Measurements from ENCODE around the gene SLC35A5. TPM values are rescaled to one million over a fixed set of nuclear protein-coding genes. Genes with fewer than 3 reads are reported as not detected.

SLC35A5 gene
- total and polyA plus RNA-seq, 2 of the 4 experiments (the other 2 are of a cell fraction), result 19.5 to 25.6 TPM

- TF ChIP-seq MAZ (IDR thresholded peaks at IDR 0.05; ENCODE audit: borderline replicate concordance, low read depth, low read length), result no peak
- TF ChIP-seq CTCF (conservative IDR thresholded peaks at IDR 0.05; ENCODE audit: low read depth, low read length), result no peak
- no peak for TF ChIP-seq USF2 (IDR thresholded peaks at IDR 0.05; ENCODE audit: low read depth, low read length)
- TF ChIP-seq FOS (IDR thresholded peaks at IDR 0.05; ENCODE audit: low read depth, low read length), result no peak
- no peak for TF ChIP-seq CHD1 (IDR thresholded peaks at IDR 0.05; ENCODE audit: low read depth, low read length)
- no peak for TF ChIP-seq RAD21 (IDR thresholded peaks at IDR 0.05; ENCODE audit: low read length)
- no peak for TF ChIP-seq SMC3 (IDR thresholded peaks at IDR 0.05; ENCODE audit: low read depth, low read length)
- TF ChIP-seq RFX5 (IDR thresholded peaks at IDR 0.05; ENCODE audit: low read depth, low read length), result no peak
- ChIA-PET POLR2A (ENCODE audit: unreplicated experiment) (no interaction called here), CTCF (no interaction called here)
- no peaks in the 10 kb centered on the region for H3K27me3 ChIP-seq (ENCODE audit: control insufficient read depth, insufficient read depth, low read length)
- H3K79me1 ChIP-seq (ENCODE audit: low read depth in 1 of 2, low read length in 2 of 2), result peaks cover 0 to 3% of the 10 kb centered on the region in 2 experiments; a peak in 1 of 4 replicates
- no peak for ATAC-seq (ENCODE audit: low read depth)
- in situ Hi-C loops (cut with MboI; ENCODE audit: low sequenced_read_pairs) (no loop called here), intact Hi-C loops (cut with micrococcal nuclease) (no loop called here), dilution Hi-C loops (cut with HindIII; ENCODE audit: low sequenced_read_pairs, unreplicated experiment) (no loop called here)
- no peak overlapping the region for H3K4ac ChIP-seq (ENCODE audit: low read depth, low read length)
- no peak overlapping the region for H2AK5ac ChIP-seq (ENCODE audit: low read depth, low read length)
- H3K9me3 ChIP-seq (ENCODE audit: control insufficient read depth, insufficient read depth, low read length), result no peaks in the 10 kb centered on the region
- no peak overlapping the region for H3K14ac ChIP-seq (replicated peaks; ENCODE audit: low read depth, low read length)
- H2BK20ac ChIP-seq (ENCODE audit: low read depth, low read length), result no peak overlapping the region
- 100% methylated on average over 1 of the region's 1 CpG; no CpG with 5 or more reads in 1 of the 2 experiments for WGBS, 2 experiments (ENCODE audit: extremely low coverage in 2 of 2, insufficient read length in 1 of 2)
- H3K4me3 ChIP-seq (ENCODE audit: insufficient read depth, low read depth, low read length), result no peak overlapping the region
- H3K18ac ChIP-seq (ENCODE audit: low read depth, low read length), result no peak overlapping the region
- no peak overlapping the region for H2AFZ ChIP-seq (replicated peaks; ENCODE audit: low read length, poor library complexity)
- H3K4me1 ChIP-seq (ENCODE audit: control insufficient read depth, insufficient read depth, low read length), result no peaks in the 10 kb centered on the region
- H3K27ac ChIP-seq (ENCODE audit: insufficient read depth, low read length), result no peak overlapping the region
- H3K9ac ChIP-seq (ENCODE audit: low read depth, low read length), result no peak overlapping the region
- no peak overlapping the region for H4K8ac ChIP-seq (ENCODE audit: low read depth in 2 of 2, low read length in 2 of 2)
- H3K56ac ChIP-seq (ENCODE audit: extremely low read depth, insufficient read depth, low read length), result no peak overlapping the region
- H3K9me1 ChIP-seq (ENCODE audit: insufficient read depth, low read length), result no peaks in the 10 kb centered on the region
- no peak for DNase-seq
- no peak overlapping the region for H3K4me2 ChIP-seq (ENCODE audit: low read depth, low read length)
- no peak overlapping the region for H2BK5ac ChIP-seq (ENCODE audit: low read depth, low read length, poor library complexity, severe bottlenecking)
- peaks cover 8% of the 10 kb centered on the region for H3K36me3 ChIP-seq (ENCODE audit: control insufficient read depth, insufficient read depth, low read length)
- no peaks in the 10 kb centered on the region for H4K20me1 ChIP-seq (ENCODE audit: insufficient read depth, low read length)
- BruUV-seq (replicated peaks), result no TSS peak
- no peak overlapping the region for H2BK15ac ChIP-seq (ENCODE audit: low read depth, low read length)
- H2BK120ac ChIP-seq (ENCODE audit: low read depth, low read length), result no peak overlapping the region
- no peak overlapping the region for H4K5ac ChIP-seq (ENCODE audit: low read depth, low read length)
- H2AK9ac ChIP-seq (replicated peaks; ENCODE audit: low read depth, low read length, poor library complexity), result no peak overlapping the region
- H4K91ac ChIP-seq (ENCODE audit: insufficient read depth, low read depth, low read length), result no peak overlapping the region
- H3K23ac ChIP-seq (ENCODE audit: low read depth, low read length), result no peak overlapping the region
Observed at GRCh38 chr3:112539825-112540650, 21.8 kb upstream of the SLC35A5 start.

Measured in IMR-90 (cell line).